ENCODE measurements around the gene INA. TPM values are rescaled to one million over a fixed set of nuclear protein-coding genes. Genes with fewer than 3 reads are reported as not detected.
"Not testable (repeated sequence)": the region's sequence is repeated elsewhere in the genome, so short reads cannot be mapped to it uniquely, and the experiment has no call there.

INA gene
- polyA plus RNA-seq, 4 donors, result 0.54 to 4.1 (median 1.2) TPM; not detected in 1

GRCh38 chr10:103241262-103242011, 35.5 kb upstream of the INA start:
- FAIRE-seq, result no peak
- DNase-seq, result peak; percentile 95 to 98
- Histone ChIP-seq H3K27me3 (ENCODE audit: control insufficient read depth in 3 of 3, insufficient read depth in 3 of 3, low read length in 3 of 3) (no peaks in the 10 kb centered on the region), H3K27ac (ENCODE audit: low read depth in 1 of 3, low read length in 2 of 3) (peak overlapping the region; percentile 77 to 90 (median 88)), H3K36me3 (ENCODE audit: control insufficient read depth in 3 of 3, insufficient read depth in 2 of 3, low read depth in 1 of 3, low read length in 3 of 3) (no peaks in the 10 kb centered on the region), H3K4me1 (ENCODE audit: control insufficient read depth in 3 of 3, insufficient read depth in 2 of 3, low read depth in 1 of 3, low read length in 2 of 3) (peaks cover 0 to 34% (median 2%) of the 10 kb centered on the region in 3 donors), H3K4me3 (ENCODE audit: low read depth in 1 of 3, low read length in 3 of 3) (peak overlapping the region in 1 of 3 donors; percentile 18), H3K9me3 (ENCODE audit: control insufficient read depth in 2 of 2, insufficient read depth in 1 of 2, low read depth in 1 of 2, low read length in 1 of 2) (no peaks in the 10 kb centered on the region)
- WGBS, 3 donors, result 10 to 46% (median 36%) methylated on average over 7 of the region's 7 CpGs

DNA sequence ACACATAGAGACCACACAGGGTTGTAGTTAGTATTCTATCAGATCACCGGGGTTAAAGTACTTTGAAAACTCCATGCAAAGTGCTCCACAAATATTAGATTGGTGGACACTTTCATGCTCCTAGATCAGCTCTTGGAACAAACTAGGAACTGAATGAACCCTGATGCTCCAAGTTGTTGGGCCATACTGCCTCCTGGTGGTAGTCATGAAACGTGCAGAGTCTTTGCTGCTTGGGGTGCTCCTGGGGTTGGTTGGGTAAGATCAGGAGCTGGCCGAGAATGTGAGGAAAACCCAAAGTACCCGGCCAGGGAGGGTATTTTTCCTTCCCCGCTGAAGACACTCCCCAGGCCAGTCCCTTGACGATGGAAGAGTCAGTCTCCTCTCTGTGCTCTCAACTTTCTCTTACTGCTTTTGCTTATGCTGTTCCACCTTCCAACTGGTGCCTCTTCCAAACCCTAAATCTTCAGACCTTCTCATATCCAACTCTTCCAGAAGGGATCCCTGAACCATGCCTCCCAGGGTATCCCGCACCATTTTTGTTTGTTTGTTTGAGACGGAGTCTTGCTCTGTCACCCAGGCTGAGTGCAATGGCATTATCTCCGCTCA, 32.2 kb upstream of the INA start:
- H3K27ac ChIP-seq (ENCODE audit: low read depth in 1 of 3, low read length in 2 of 3), result no peak overlapping the region
- H3K9me3 ChIP-seq (ENCODE audit: control insufficient read depth in 2 of 2, insufficient read depth in 1 of 2, low read depth in 1 of 2, low read length in 1 of 2), result no peaks in the 10 kb centered on the region
- no peaks in the 10 kb centered on the region for H3K36me3 ChIP-seq (ENCODE audit: control insufficient read depth in 3 of 3, insufficient read depth in 2 of 3, low read depth in 1 of 3, low read length in 3 of 3)
- DNase-seq (peak; percentile 88 to 91), FAIRE-seq (no peak)
- 28 to 34% (median 31%) methylated on average over 9 of the region's 9 CpGs for WGBS, 3 donors
- no peaks in the 10 kb centered on the region for H3K27me3 ChIP-seq (ENCODE audit: control insufficient read depth in 3 of 3, insufficient read depth in 3 of 3, low read length in 3 of 3)
- H3K4me1 ChIP-seq (ENCODE audit: control insufficient read depth in 3 of 3, insufficient read depth in 2 of 3, low read depth in 1 of 3, low read length in 2 of 3), result peaks cover 0 to 21% (median 0%) of the 10 kb centered on the region in 3 donors
- no peak overlapping the region for H3K4me3 ChIP-seq (ENCODE audit: low read depth in 1 of 3, low read length in 3 of 3)

DNA sequence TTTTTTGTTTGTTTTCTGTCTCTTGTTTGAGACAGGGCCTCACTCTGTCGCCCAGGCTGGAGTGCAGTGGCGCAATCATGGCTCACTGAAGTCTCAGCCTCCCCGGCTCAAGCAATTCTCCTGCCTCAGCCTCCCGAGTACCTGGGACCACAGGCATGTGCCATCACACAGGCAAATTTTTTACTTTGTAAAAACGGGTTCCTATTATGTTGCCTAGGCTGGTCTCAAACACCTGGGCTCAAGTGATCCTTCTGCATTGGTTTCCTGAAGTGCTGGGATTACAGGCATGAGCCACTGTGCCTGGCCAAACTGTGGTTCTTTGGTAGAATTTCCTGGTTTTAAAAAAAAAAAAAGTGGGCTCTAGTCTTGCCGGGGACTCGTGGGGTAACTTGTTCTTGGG, 31.4 kb upstream of the INA start, which contains the start of gene RPEL1:
Gene RPEL1 (plus strand): TSS at position 301 of the 400 bp plus-strand sequence. CDS start 110 bp downstream, outside the sequence.
- peaks cover 0 to 13% (median 0%) of the 10 kb centered on the region in 3 donors for H3K4me1 ChIP-seq (ENCODE audit: control insufficient read depth in 3 of 3, insufficient read depth in 2 of 3, low read depth in 1 of 3, low read length in 2 of 3)
- not testable (repeated sequence) for DNase-seq; H3K27ac ChIP-seq (ENCODE audit: low read depth in 1 of 3, low read length in 2 of 3); H3K27me3 ChIP-seq (ENCODE audit: control insufficient read depth in 3 of 3, insufficient read depth in 3 of 3, low read length in 3 of 3); H3K4me3 ChIP-seq (ENCODE audit: low read depth in 1 of 3, low read length in 3 of 3); H3K36me3 ChIP-seq (ENCODE audit: control insufficient read depth in 3 of 3, insufficient read depth in 2 of 3, low read depth in 1 of 3, low read length in 3 of 3); H3K9me3 ChIP-seq (ENCODE audit: control insufficient read depth in 2 of 2, insufficient read depth in 1 of 2, low read depth in 1 of 2, low read length in 1 of 2); FAIRE-seq
- WGBS, 3 donors, result 90 to 91% (median 90%) methylated on average over 7 of the region's 7 CpGs

- H3K27ac ChIP-seq (ENCODE audit: low read depth in 1 of 3, low read length in 2 of 3), result no peak overlapping the region
- H3K4me3 ChIP-seq (ENCODE audit: low read depth in 1 of 3, low read length in 3 of 3), result no peak overlapping the region
- DNase-seq, result no peak
- H3K4me1 ChIP-seq (ENCODE audit: control insufficient read depth in 3 of 3, insufficient read depth in 2 of 3, low read depth in 1 of 3, low read length in 2 of 3), result peaks cover 0 to 5% (median 0%) of the 10 kb centered on the region in 3 donors
- FAIRE-seq, result no peak
- H3K9me3 ChIP-seq (ENCODE audit: control insufficient read depth in 2 of 2, insufficient read depth in 1 of 2, low read depth in 1 of 2, low read length in 1 of 2), result no peaks in the 10 kb centered on the region
- 69 to 77% (median 75%) methylated on average over 4 of the region's 4 CpGs for WGBS, 3 donors
- H3K27me3 ChIP-seq (ENCODE audit: control insufficient read depth in 3 of 3, insufficient read depth in 3 of 3, low read length in 3 of 3), result no peaks in the 10 kb centered on the region
- H3K36me3 ChIP-seq (ENCODE audit: control insufficient read depth in 3 of 3, insufficient read depth in 2 of 3, low read depth in 1 of 3, low read length in 3 of 3), result no peaks in the 10 kb centered on the region
Measured at GRCh38 chr10:103246324-103246723, 30.6 kb upstream of the INA start.

- Histone ChIP-seq H3K4me3 (ENCODE audit: low read depth in 1 of 3, low read length in 3 of 3) (no peak overlapping the region), H3K9me3 (ENCODE audit: control insufficient read depth in 2 of 2, insufficient read depth in 1 of 2, low read depth in 1 of 2, low read length in 1 of 2) (no peaks in the 10 kb centered on the region), H3K27ac (ENCODE audit: low read depth in 1 of 3, low read length in 2 of 3) (no peak overlapping the region), H3K27me3 (ENCODE audit: control insufficient read depth in 3 of 3, insufficient read depth in 3 of 3, low read length in 3 of 3) (no peaks in the 10 kb centered on the region), H3K36me3 (ENCODE audit: control insufficient read depth in 3 of 3, insufficient read depth in 2 of 3, low read depth in 1 of 3, low read length in 3 of 3) (no peaks in the 10 kb centered on the region), H3K4me1 (ENCODE audit: control insufficient read depth in 3 of 3, insufficient read depth in 2 of 3, low read depth in 1 of 3, low read length in 2 of 3) (no peaks in the 10 kb centered on the region)
- FAIRE-seq (no peak), DNase-seq (no peak)
- WGBS, 3 donors, result 75 to 81% (median 79%) methylated on average over 3 of the region's 3 CpGs
Measured at GRCh38 chr10:103254113-103254512, 22.8 kb upstream of the INA start.

- DNase-seq (no peak), FAIRE-seq (no peak)
- no peaks in the 10 kb centered on the region for H3K36me3 ChIP-seq (ENCODE audit: control insufficient read depth in 3 of 3, insufficient read depth in 2 of 3, low read depth in 1 of 3, low read length in 3 of 3)
- no peak overlapping the region for H3K4me3 ChIP-seq (ENCODE audit: low read depth in 1 of 3, low read length in 3 of 3)
- H3K27ac ChIP-seq (ENCODE audit: low read depth in 1 of 3, low read length in 2 of 3), result no peak overlapping the region
- H3K4me1 ChIP-seq (ENCODE audit: control insufficient read depth in 3 of 3, insufficient read depth in 2 of 3, low read depth in 1 of 3, low read length in 2 of 3), result no peaks in the 10 kb centered on the region
- H3K27me3 ChIP-seq (ENCODE audit: control insufficient read depth in 3 of 3, insufficient read depth in 3 of 3, low read length in 3 of 3), result no peaks in the 10 kb centered on the region
- peaks cover 0 to 3% of the 10 kb centered on the region in 2 donors for H3K9me3 ChIP-seq (ENCODE audit: control insufficient read depth in 2 of 2, insufficient read depth in 1 of 2, low read depth in 1 of 2, low read length in 1 of 2)
- WGBS, 3 donors, result 54 to 58% (median 57%) methylated on average over 4 of the region's 4 CpGs
Measured at GRCh38 chr10:103254538-103255325, 22.2 kb upstream of the INA start.

DNA sequence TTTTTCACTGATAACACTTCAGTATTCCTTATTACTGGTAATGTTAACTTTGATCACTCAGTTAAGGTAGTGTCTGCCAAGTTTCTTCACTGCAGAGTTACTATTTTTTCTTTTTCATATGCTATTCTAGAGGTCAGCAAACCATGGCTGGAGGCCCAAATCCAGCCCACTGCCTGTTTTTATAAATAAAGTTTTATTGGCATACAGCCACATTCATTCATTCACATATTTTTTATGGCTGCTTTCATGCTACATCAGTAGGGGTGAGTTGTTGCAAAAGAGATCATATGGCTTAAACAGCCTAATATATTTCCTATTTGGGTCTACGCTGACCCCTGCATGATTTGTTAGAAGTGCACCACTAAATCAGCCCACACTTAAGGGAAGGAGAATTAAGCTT, 20.3 kb upstream of the INA start:
- Histone ChIP-seq H3K27ac (ENCODE audit: low read depth in 1 of 3, low read length in 2 of 3) (no peak overlapping the region), H3K9me3 (ENCODE audit: control insufficient read depth in 2 of 2, insufficient read depth in 1 of 2, low read depth in 1 of 2, low read length in 1 of 2) (peaks cover 0 to 9% of the 10 kb centered on the region in 2 donors), H3K27me3 (ENCODE audit: control insufficient read depth in 3 of 3, insufficient read depth in 3 of 3, low read length in 3 of 3) (no peaks in the 10 kb centered on the region), H3K4me3 (ENCODE audit: low read depth in 1 of 3, low read length in 3 of 3) (no peak overlapping the region), H3K4me1 (ENCODE audit: control insufficient read depth in 3 of 3, insufficient read depth in 2 of 3, low read depth in 1 of 3, low read length in 2 of 3) (no peaks in the 10 kb centered on the region), H3K36me3 (ENCODE audit: control insufficient read depth in 3 of 3, insufficient read depth in 2 of 3, low read depth in 1 of 3, low read length in 3 of 3) (no peaks in the 10 kb centered on the region)
- DNase-seq (no peak), FAIRE-seq (no peak)
- WGBS, 3 donors, result 88 to 97% (median 96%) methylated on average over 1 of the region's 1 CpG

DNA sequence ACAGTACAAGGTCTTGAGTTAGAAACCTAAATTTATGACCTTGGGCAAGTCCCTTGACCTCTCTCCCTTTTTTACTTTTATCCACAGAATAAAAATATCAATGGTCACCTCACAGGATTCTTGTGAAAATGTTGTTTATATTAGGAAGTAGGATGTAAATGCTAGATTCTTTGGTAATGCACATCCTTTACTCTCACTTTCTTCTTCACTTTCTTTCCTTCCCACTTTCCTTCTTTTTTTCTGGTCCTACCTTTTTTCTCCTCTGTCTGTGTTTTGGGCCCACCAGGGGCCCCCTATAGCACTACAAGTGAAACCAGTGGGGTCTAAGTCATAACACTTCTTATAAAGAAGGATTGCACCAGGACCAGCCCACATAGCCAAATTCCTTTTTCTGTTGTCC, 19.1 kb upstream of the INA start:
- Histone ChIP-seq H3K27me3 (ENCODE audit: control insufficient read depth in 3 of 3, insufficient read depth in 3 of 3, low read length in 3 of 3) (no peaks in the 10 kb centered on the region), H3K4me1 (ENCODE audit: control insufficient read depth in 3 of 3, insufficient read depth in 2 of 3, low read depth in 1 of 3, low read length in 2 of 3) (no peaks in the 10 kb centered on the region), H3K36me3 (ENCODE audit: control insufficient read depth in 3 of 3, insufficient read depth in 2 of 3, low read depth in 1 of 3, low read length in 3 of 3) (no peaks in the 10 kb centered on the region), H3K9me3 (ENCODE audit: control insufficient read depth in 2 of 2, insufficient read depth in 1 of 2, low read depth in 1 of 2, low read length in 1 of 2) (peaks cover 0 to 9% of the 10 kb centered on the region in 2 donors), H3K27ac (ENCODE audit: low read depth in 1 of 3, low read length in 2 of 3) (no peak overlapping the region), H3K4me3 (ENCODE audit: low read depth in 1 of 3, low read length in 3 of 3) (no peak overlapping the region)
- no peak for FAIRE-seq
- no peak for DNase-seq

Measured in small intestine (tissue), 7 donors.